ENCODE results near the gene ATP1A1. TPM values are rescaled to one million over a fixed set of nuclear protein-coding genes. Genes with fewer than 3 reads are reported as not detected.

The ATP1A1 gene
- total RNA-seq, 1 experiment from 2014 or later: 239 TPM

DNA sequence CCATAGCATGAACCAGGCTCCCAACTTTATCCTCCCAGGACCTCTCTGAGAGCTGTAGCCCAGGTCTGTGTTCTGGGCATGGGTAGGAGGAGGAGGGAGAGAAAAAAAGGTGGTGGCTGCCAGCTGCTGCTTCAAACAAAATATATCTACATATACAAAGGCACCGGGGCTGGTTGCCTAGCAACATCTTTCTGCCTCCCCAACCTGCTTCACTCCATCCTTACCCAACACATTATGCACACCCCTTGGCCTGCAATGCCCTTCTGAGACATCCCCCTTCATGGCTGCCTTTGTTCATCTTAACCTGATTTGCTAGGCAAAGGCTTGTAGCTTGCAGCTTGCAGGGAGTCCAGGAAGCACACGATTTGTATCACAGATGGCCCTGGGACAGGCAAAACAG, 27.2 kb upstream of the ATP1A1 start:
- no peak overlapping the region for H2BK15ac ChIP-seq (ENCODE audit: low read depth, low read length)
- no peaks in the 10 kb centered on the region for H3K79me1 ChIP-seq (ENCODE audit: insufficient read depth, low read depth, low read length, poor library complexity, severe bottlenecking)
- H3K9me3 Mint-ChIP-seq: no peaks in the 10 kb centered on the region
- no peak overlapping the region for H2AK5ac ChIP-seq (ENCODE audit: insufficient read length, low read length)
- H3K27ac Mint-ChIP-seq: no peak overlapping the region
- no peaks in the 10 kb centered on the region for H3K79me2 ChIP-seq (ENCODE audit: insufficient read depth, low read length)
- H3K14ac ChIP-seq (ENCODE audit: insufficient read depth, low read length): no peak overlapping the region
- no peak overlapping the region for H3K18ac ChIP-seq (ENCODE audit: insufficient read length, low read depth, low read length)
- no peak overlapping the region for H3K9ac ChIP-seq (ENCODE audit: extremely low read depth, insufficient read length, low read length)
- TF ChIP-seq, protein P1, sequence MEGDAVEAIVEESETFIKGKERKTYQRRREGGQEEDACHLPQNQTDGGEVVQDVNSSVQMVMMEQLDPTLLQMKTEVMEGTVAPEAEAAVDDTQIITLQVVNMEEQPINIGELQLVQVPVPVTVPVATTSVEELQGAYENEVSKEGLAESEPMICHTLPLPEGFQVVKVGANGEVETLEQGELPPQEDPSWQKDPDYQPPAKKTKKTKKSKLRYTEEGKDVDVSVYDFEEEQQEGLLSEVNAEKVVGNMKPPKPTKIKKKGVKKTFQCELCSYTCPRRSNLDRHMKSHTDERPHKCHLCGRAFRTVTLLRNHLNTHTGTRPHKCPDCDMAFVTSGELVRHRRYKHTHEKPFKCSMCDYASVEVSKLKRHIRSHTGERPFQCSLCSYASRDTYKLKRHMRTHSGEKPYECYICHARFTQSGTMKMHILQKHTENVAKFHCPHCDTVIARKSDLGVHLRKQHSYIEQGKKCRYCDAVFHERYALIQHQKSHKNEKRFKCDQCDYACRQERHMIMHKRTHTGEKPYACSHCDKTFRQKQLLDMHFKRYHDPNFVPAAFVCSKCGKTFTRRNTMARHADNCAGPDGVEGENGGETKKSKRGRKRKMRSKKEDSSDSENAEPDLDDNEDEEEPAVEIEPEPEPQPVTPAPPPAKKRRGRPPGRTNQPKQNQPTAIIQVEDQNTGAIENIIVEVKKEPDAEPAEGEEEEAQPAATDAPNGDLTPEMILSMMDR (conservative IDR thresholded peaks at IDR 0.05): no peak
- H4K5ac ChIP-seq (ENCODE audit: insufficient read length, low read depth, low read length): no peak overlapping the region
- no peak overlapping the region for H3K4me2 ChIP-seq (ENCODE audit: insufficient read depth, insufficient read length, low read length)
- H3K9me3 ChIP-seq (ENCODE audit: control insufficient read depth, low read depth, low read length): no peaks in the 10 kb centered on the region
- H3K4me3 Mint-ChIP-seq: no peak overlapping the region
- no CpG with 5 or more reads among the region's 2 CpGs for WGBS (ENCODE audit: extremely low coverage, insufficient read length, low lambda C conversion rate)
- no peak overlapping the region for H3K23ac ChIP-seq (ENCODE audit: insufficient read length, low read depth, low read length)
- no peak overlapping the region for H4K8ac ChIP-seq (replicated peaks; ENCODE audit: insufficient read length, low read depth, low read length)
- H3K27me3 ChIP-seq (ENCODE audit: insufficient read depth, low read length): no peaks in the 10 kb centered on the region
- no peaks in the 10 kb centered on the region for H3K23me2 ChIP-seq (ENCODE audit: insufficient read length, low read depth, low read length, poor library complexity, severe bottlenecking)
- H3K56ac ChIP-seq (ENCODE audit: insufficient read length, low read depth, low read length): no peak overlapping the region
- no peak overlapping the region for H2BK20ac ChIP-seq (ENCODE audit: low read depth, low read length, poor library complexity, severe bottlenecking)
- no peaks in the 10 kb centered on the region for H3K36me3 Mint-ChIP-seq (ENCODE audit: insufficient read depth in 1 of 3, low read depth in 3 of 3)
- no peak overlapping the region for H2BK12ac ChIP-seq (ENCODE audit: insufficient read length, low read depth, low read length)
- H2BK120ac ChIP-seq (ENCODE audit: low read depth, low read length, poor library complexity, severe bottlenecking): no peak overlapping the region
- H3T11ph ChIP-seq (ENCODE audit: low read length): no peak overlapping the region
- H3K4ac ChIP-seq (ENCODE audit: low read depth, low read length): no peak overlapping the region
- H3K4me1 ChIP-seq (ENCODE audit: insufficient read depth, low read length): peaks cover 4% of the 10 kb centered on the region; the same call in 1 of the 2 replicates
- H2BK5ac ChIP-seq (ENCODE audit: insufficient read length, low read length): no peak overlapping the region
- H4K91ac ChIP-seq (ENCODE audit: insufficient read length, low read depth, low read length): no peak overlapping the region
- H2AFZ ChIP-seq (ENCODE audit: low read length): no peak overlapping the region
- peaks cover 22 to 29% of the 10 kb centered on the region in 2 experiments for H3K4me1 Mint-ChIP-seq
- no peaks in the 10 kb centered on the region for H4K20me1 ChIP-seq (ENCODE audit: control insufficient read depth, insufficient read depth, insufficient read length)
- peak; percentile 44 for DNase-seq
- H3K27me3 Mint-ChIP-seq (ENCODE audit: low read depth): no peaks in the 10 kb centered on the region
- H3K27ac ChIP-seq (ENCODE audit: insufficient read length, low read depth, low read length): no peak overlapping the region

Data from H9 (cell line).